Natural killer cell (primary cell): ENCODE data around the gene CYP2R1. TPM values are rescaled to one million over a fixed set of nuclear protein-coding genes. Genes with fewer than 3 reads are reported as not detected.
A peak's percentile ranks its signal among the peaks of the same experiment; 100 is the strongest.
"Not testable (repeated sequence)": the region's sequence is repeated elsewhere in the genome, so short reads cannot be mapped to it uniquely, and the experiment has no call there.

ENCODE experiments used
- ATAC-seq, 3 donors: fragments of 150-1000 bp in 2 of 3; fragments of 200-7000 bp in 1 of 3; cut with Tn5 transposase; 1 replicate in 1 of 3; 2 replicates in 2 of 3; pipeline ENCODE4 v1.10.0; 2021; ENCODE audit warnings: mild to moderate bottlenecking in 2 of 3, moderate library complexity in 2 of 3
- DNase-seq, 2 donors: peaks; one replicate each; pipeline versions ENCODE4 v3.0.0 to v3.0.0-alpha.2; 2013 to 2021; ENCODE audit warnings: mixed read lengths in 1 of 2
- H3K27ac ChIP-seq: one replicate; pipeline ENCODE4 v1.5.1; 2013; ENCODE audit warnings: mild to moderate bottlenecking, low read length
- H3K27me3 ChIP-seq: one replicate; pipeline ENCODE4 v1.6.1; 2013; ENCODE audit warnings: low read length; ENCODE audit not compliant: control insufficient read depth, insufficient read depth
- H3K36me3 ChIP-seq: one replicate; pipeline ENCODE4 v1.6.1; 2013; ENCODE audit warnings: low read length; ENCODE audit not compliant: control insufficient read depth, insufficient read depth
- H3K4me1 ChIP-seq: one replicate; pipeline ENCODE4 v1.6.1; 2013; ENCODE audit warnings: low read length; ENCODE audit not compliant: control insufficient read depth, insufficient read depth
- H3K4me3 ChIP-seq: one replicate; pipeline ENCODE4 v1.5.1; 2013; ENCODE audit warnings: low read length
- H3K9me3 ChIP-seq: one replicate; pipeline ENCODE4 v1.6.1; 2013; ENCODE audit warnings: low read length; ENCODE audit not compliant: control insufficient read depth, insufficient read depth
- H3K27ac Mint-ChIP-seq, 2 donors: one replicate each; pipeline ENCODE4 v1.8.0; 2022; ENCODE audit warnings: mild to moderate bottlenecking in 2 of 2, mixed read lengths in 2 of 2, moderate library complexity in 1 of 2
- H3K27me3 Mint-ChIP-seq, 2 donors: one replicate each; pipeline ENCODE4 v1.8.0; 2022; ENCODE audit warnings: low read depth in 2 of 2, mixed read lengths in 2 of 2
- H3K36me3 Mint-ChIP-seq: one replicate; pipeline ENCODE4 v1.8.0; 2022; ENCODE audit warnings: mixed read lengths
- H3K4me1 Mint-ChIP-seq, 2 donors: one replicate each; pipeline ENCODE4 v1.8.0; 2022; ENCODE audit warnings: mixed read lengths in 2 of 2
- H3K4me3 Mint-ChIP-seq: one replicate; pipeline ENCODE4 v1.8.0; 2022; ENCODE audit warnings: mild to moderate bottlenecking, moderate library complexity, mixed read lengths
- H3K9me3 Mint-ChIP-seq, 2 donors: one replicate each; pipeline ENCODE4 v1.8.0; 2022; ENCODE audit warnings: mixed read lengths in 2 of 2
- CTCF ChIP-seq: fragments of 200-600 bp; IDR thresholded peaks from one replicate; pipeline ENCODE4 v1.8.0; 2022; ENCODE audit warnings: antibody characterized with exemption
- WGBS: methylation state at CpG from one replicate; pipeline ENCODE4 v1.1.7; 2013; ENCODE audit warnings: missing lambda C conversion rate; ENCODE audit not compliant: insufficient coverage; 5-methylcytosine and 5-hydroxymethylcytosine counted together
- intact Hi-C: fragments of 100-400 bp; cut with micrococcal nuclease; formaldehyde crosslinking; loops from one replicate; pipeline ENCODE4 v1.14.2; 2022
- total RNA-seq, 4 donors: library from RNA; stranded (reverse); fragments of 120-200 nt in 1 of 4; gene quantifications; one replicate each; pipeline versions ENCODE4 v1.2.3 to v1.2.4, GENCODE V29; 2013 to 2022

The CYP2R1 gene
- total RNA-seq, 3 donors from 2014 or later (not counting 1 experiment from before 2014, with no cell fraction given), result 14.9 to 20.3 (median 16.2) TPM

GRCh38 chr11:14884667-14885273 lies 7.3 kb downstream of the CYP2R1 start:
- WGBS, result 100% methylated on average over 1 of the region's 1 CpG
- Mint-ChIP-seq H3K36me3 (peaks cover 7% of the 10 kb centered on the region), H3K4me1 (peaks cover 29 to 42% of the 10 kb centered on the region in 2 donors), H3K4me3 (no peak overlapping the region), H3K27me3 (no peaks in the 10 kb centered on the region), H3K9me3 (no peaks in the 10 kb centered on the region), H3K27ac (peak overlapping the region in 1 of 2 donors; percentile 30)
- no peaks in the 10 kb centered on the region for H3K9me3 ChIP-seq
- no peaks in the 10 kb centered on the region for H3K27me3 ChIP-seq
- H3K27ac ChIP-seq, result no peak overlapping the region
- TF ChIP-seq CTCF, result no peak
- H3K4me3 ChIP-seq, result no peak overlapping the region
- ATAC-seq, result no peak
- H3K36me3 ChIP-seq, result peaks cover 4% of the 10 kb centered on the region
- DNase-seq, result no peak
- peaks cover 2% of the 10 kb centered on the region for H3K4me1 ChIP-seq
- intact Hi-C loops, result no loop called here

- H3K27me3 Mint-ChIP-seq, H3K9me3 ChIP-seq, H3K27me3 ChIP-seq, H3K4me1 ChIP-seq, H3K4me3 Mint-ChIP-seq, DNase-seq, H3K36me3 Mint-ChIP-seq, H3K9me3 Mint-ChIP-seq, H3K4me3 ChIP-seq, H3K36me3 ChIP-seq, H3K27ac Mint-ChIP-seq, ATAC-seq, H3K27ac ChIP-seq, intact Hi-C loops: not testable (repeated sequence)
- WGBS, result no CpG with 5 or more reads among the region's 1 CpG
- H3K4me1 Mint-ChIP-seq, result peaks cover 21 to 32% of the 10 kb centered on the region in 2 donors
Observed at GRCh38 chr11:14883683-14884082, 8.3 kb downstream of the CYP2R1 start.

GRCh38 chr11:14882196-14882595 lies 9.8 kb downstream of the CYP2R1 start:
- no peaks in the 10 kb centered on the region for H3K27me3 Mint-ChIP-seq
- H3K36me3 ChIP-seq, result peaks cover 16% of the 10 kb centered on the region
- H3K27me3 ChIP-seq, result no peaks in the 10 kb centered on the region
- intact Hi-C loops, result no loop called here
- no peak overlapping the region for H3K4me3 ChIP-seq
- WGBS, result no CpG with 5 or more reads among the region's 1 CpG
- no peak for DNase-seq
- no peak for TF ChIP-seq CTCF
- no peaks in the 10 kb centered on the region for H3K9me3 ChIP-seq
- H3K4me1 ChIP-seq, result no peaks in the 10 kb centered on the region
- no peak overlapping the region for H3K27ac Mint-ChIP-seq
- H3K9me3 Mint-ChIP-seq, result no peaks in the 10 kb centered on the region
- ATAC-seq, result no peak
- H3K4me1 Mint-ChIP-seq, result peaks cover 17 to 22% of the 10 kb centered on the region in 2 donors
- H3K4me3 Mint-ChIP-seq, result no peak overlapping the region
- H3K27ac ChIP-seq, result no peak overlapping the region
- H3K36me3 Mint-ChIP-seq, result peaks cover 21% of the 10 kb centered on the region

- intact Hi-C loops, result no loop called here
- ATAC-seq (no peak), DNase-seq (no peak)
- Histone ChIP-seq H3K9me3 (no peaks in the 10 kb centered on the region), H3K36me3 (peaks cover 21% of the 10 kb centered on the region), H3K27ac (no peak overlapping the region), H3K4me3 (no peak overlapping the region), H3K27me3 (no peaks in the 10 kb centered on the region), H3K4me1 (no peaks in the 10 kb centered on the region)
- no peak overlapping the region for H3K4me3 Mint-ChIP-seq
- no peak overlapping the region for H3K27ac Mint-ChIP-seq
- peaks cover 21% of the 10 kb centered on the region for H3K36me3 Mint-ChIP-seq
- 94% methylated on average over 2 of the region's 2 CpGs for WGBS
- H3K27me3 Mint-ChIP-seq, result no peaks in the 10 kb centered on the region
- no peak for TF ChIP-seq CTCF
- H3K9me3 Mint-ChIP-seq, result no peaks in the 10 kb centered on the region
- H3K4me1 Mint-ChIP-seq, result peaks cover 12 to 17% of the 10 kb centered on the region in 2 donors
Observed at GRCh38 chr11:14881576-14882193, 10.3 kb downstream of the CYP2R1 start.
